GM23338 (cell line): ENCODE data around the gene RARRES2.

Source experiments
- CTCF ChIP-seq, 2 experiments: fragments of 200-600 bp in 1 of 2; sonication (generic) in 1 of 2; conservative IDR thresholded peaks; 2 replicates each; pipeline versions ENCODE4 v1.5.1 to v1.6.1; 2016 to 2017; ENCODE audit warnings: antibody characterized with exemption in 2 of 2, low read depth in 2 of 2, mild to moderate bottlenecking in 2 of 2, moderate library complexity in 1 of 2
- POLR2AphosphoS5 ChIP-seq: IDR thresholded peaks from 2 replicates; pipeline ENCODE4 v1.6.1; 2016; ENCODE audit warnings: antibody characterized with exemption, low read depth

GRCh38 chr7:150325901-150326300 is 15.5 kb downstream of the RARRES2 start:
- no peak for TF ChIP-seq CTCF (conservative IDR thresholded peaks at IDR 0.05; ENCODE audit: low read depth in 2 of 2)
- no peak for TF ChIP-seq POLR2AphosphoS5
